Stimulated activated CD4-positive, alpha-beta T cell treated with anti-CD3 and anti-CD28 coated beads, TNF-alpha, amount 100 ng/mL, for 1 hour (primary cell): Measurements from ENCODE around the gene XRN2.

Experiments used
- DNase-seq, 3 donors: peaks; one replicate each; pipeline ENCODE4 v3.0.0-alpha.2; 2020; ENCODE audit warnings: low read depth in 3 of 3, low spot score in 1 of 3

Gene XRN2, protein sequence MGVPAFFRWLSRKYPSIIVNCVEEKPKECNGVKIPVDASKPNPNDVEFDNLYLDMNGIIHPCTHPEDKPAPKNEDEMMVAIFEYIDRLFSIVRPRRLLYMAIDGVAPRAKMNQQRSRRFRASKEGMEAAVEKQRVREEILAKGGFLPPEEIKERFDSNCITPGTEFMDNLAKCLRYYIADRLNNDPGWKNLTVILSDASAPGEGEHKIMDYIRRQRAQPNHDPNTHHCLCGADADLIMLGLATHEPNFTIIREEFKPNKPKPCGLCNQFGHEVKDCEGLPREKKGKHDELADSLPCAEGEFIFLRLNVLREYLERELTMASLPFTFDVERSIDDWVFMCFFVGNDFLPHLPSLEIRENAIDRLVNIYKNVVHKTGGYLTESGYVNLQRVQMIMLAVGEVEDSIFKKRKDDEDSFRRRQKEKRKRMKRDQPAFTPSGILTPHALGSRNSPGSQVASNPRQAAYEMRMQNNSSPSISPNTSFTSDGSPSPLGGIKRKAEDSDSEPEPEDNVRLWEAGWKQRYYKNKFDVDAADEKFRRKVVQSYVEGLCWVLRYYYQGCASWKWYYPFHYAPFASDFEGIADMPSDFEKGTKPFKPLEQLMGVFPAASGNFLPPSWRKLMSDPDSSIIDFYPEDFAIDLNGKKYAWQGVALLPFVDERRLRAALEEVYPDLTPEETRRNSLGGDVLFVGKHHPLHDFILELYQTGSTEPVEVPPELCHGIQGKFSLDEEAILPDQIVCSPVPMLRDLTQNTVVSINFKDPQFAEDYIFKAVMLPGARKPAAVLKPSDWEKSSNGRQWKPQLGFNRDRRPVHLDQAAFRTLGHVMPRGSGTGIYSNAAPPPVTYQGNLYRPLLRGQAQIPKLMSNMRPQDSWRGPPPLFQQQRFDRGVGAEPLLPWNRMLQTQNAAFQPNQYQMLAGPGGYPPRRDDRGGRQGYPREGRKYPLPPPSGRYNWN

DNA sequence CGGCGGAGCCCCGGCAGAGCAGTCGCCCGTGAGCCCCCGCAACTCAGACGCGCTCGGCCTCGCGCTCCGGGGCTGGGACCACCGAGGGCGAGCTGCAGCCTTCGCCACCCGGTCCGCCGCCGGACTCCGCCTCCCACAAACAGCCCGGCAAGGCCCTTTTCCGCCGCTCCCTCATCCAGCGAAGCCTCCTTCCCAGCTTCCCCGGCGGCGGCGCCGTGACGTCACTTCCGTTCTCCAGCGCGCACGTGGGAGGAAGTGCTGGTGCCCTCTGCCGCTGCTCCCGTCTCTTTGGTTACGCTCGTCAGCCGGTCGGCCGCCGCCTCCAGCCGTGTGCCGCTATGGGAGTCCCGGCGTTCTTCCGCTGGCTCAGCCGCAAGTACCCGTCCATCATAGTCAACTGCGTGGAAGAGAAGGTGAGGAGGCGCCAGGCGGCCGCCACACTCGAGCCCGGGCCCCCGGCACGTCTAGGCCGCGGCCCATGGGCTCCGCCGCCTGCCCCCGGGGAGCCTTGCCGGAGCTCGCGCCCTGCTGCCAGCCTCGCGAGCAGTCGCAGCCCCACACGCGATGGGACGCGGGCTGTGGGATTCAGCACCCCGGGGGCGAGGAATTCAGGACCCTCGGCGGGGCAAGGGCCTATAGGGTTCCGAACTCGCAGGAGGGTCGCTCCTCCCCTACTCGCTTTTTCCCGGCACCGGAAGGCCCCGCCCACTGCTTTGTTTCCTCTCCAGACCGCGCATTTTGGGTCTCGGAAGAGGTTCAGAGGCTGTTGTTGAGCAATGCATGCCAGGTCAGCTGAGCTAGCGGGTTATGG lies at the start of gene XRN2:
TSS of gene XRN2 (plus strand) at position 271 of the 811 bp plus-strand sequence. CDS start at position 339, 68 bp downstream.
- peak; percentile 75 to 95 (median 82) for DNase-seq

DNA sequence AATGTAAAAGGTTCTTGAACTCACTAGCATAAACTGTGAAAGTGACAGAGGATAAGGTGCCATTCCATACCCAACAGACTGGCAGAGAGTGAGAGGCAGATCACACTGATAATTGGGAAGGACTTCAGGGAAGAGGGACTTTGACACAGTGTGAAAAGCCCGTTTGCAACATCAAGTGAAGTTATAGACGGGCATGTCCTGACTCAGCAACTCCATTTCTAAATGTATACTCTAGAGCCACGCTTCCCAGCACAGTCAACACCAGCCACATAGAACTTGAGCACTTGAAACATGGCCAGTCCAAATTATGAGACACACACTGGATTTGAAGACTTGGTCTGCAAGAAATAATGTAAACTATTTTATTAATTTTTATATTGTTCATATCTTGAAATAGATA lies 45.9 kb upstream of the XRN2 start:
- DNase-seq: no peak

DNA sequence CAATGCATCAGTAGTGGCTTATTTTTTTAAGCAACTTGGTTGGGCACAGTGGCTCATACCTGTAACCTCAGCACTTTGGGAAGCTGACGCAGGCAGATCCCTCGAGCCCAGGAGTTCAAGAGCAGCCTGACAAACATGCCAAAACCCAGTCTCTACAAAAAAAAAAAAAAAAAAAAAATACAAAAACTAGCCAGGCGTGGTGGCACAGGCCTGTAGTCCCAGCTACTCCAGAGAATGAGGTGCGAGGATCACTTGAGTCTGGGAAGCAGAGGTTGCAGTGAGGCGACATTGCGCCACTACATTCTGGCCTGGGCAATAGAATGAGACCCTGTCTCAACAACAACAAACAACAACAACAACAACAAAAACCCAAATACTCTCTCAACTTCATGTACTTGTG lies 44.7 kb upstream of the XRN2 start:
- DNase-seq: no peak

DNA sequence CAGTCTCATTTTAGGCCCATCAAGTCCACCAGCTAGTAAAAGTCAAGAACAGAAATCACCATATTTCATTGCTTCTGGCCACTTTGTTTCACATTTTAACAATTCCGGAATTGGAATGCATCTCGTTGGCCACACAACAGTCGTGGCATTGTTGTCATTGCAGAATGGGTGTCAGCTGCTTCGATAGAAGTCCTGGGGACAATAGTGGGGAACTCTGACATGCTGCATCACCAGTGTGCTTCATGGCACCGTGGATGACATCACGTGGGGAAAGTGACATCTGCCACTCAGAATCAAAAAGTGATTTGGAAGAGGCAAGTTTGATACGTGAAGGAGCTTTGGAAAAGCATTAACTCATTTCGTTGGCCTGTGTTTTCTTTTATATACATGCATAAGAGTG lies 43.8 kb upstream of the XRN2 start:
- DNase-seq: no peak

DNA sequence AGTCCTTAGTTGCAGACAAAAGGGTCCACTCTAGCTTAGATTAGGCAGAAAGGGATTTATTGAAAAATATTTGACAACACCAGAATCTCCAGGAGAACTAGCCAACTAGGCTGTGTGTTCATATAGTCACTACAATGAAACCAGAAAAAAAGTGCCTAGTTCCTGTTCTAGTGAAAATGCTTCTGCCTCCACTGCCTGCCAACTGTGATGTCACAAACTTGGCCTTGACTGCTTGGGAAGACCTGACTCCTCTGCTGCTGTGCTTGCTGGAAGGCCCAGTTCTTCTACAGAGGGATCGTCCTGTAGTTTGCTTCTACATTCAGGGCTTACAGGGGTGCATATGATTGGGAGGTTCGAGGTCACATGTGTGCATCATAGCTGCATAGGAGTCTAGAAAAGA lies 40.3 kb upstream of the XRN2 start:
- no peak for DNase-seq

DNA sequence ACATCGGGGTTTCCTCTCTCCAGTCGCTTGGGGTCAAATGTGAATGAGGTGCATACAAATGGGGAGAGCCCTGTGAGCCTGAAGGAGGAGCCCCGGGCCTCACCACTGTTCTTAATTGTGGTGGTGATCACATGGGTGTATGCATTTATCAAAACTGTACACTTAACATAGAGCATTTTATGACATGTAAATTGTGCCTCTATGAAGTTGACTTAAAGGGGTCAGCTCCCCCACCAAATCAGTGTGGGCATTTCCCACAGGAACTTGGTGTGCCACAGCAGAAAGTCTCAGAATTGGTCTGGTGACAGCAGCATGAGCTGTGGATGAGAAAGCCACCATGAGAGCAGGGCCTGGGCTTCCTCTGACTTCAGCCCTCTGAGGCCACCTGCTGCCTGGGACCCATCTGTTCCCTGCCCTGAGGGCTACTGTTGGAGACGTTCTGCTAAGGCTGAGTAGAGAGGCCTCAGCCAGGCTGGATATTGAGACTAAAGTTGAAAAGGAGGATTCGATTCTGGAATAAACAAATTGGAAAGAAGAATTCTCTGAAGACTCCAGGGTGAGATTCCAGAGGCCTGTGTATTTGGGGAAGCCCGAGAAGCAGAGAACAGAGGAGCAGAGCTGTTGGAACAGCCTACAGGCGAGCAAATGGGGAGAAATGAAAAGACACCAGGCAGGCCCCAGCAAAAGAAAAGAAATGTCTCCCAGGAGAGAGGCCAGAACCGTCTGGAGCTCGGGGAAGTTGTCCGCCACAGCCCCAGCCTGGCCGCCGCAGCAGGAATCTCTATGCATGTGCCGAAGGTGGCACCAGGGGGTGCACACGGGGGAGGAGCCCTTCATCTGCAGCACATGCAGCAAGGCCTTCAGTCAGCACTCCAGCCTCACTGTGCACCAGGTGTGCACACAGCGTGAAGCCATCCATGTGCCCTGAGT lies 37.6 kb upstream of the XRN2 start:
- no peak for DNase-seq

DNA sequence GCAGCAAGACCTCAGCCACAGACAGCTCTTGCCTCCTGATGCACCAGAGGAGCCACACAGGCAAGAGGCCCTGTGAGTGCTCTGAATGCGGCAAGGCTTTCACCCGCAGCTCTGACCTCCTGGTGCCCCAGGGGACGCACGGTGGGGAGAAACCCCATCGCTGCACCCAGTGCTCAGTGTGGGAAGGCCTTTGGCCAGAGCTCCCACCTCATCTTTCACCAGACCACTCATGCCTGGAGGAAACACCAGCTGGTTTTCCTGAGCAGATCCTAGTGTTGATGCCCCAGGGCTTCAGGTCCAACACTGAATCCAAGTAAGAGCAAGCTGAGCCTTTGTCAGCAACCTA lies 37.0 kb upstream of the XRN2 start:
- DNase-seq: no peak

DNA sequence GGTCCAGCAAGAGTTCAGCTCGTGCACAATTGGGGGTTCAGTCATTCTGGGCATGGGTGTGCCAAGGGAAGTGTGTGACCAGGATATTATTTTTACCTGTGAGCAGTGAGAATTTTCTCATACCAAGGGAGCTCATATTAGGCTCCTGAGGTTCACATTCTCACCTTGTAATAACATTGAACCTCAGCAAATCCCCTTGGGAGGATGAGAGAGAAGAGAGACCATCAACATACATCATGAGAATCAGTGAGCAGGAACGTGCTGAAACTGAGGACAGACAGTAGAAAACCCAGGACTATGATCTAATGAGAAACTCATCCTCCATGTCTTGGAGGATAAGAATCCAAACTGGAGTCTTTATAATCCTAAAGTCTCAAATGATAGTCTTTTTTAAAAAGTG lies 33.4 kb upstream of the XRN2 start:
- DNase-seq: no peak

DNA sequence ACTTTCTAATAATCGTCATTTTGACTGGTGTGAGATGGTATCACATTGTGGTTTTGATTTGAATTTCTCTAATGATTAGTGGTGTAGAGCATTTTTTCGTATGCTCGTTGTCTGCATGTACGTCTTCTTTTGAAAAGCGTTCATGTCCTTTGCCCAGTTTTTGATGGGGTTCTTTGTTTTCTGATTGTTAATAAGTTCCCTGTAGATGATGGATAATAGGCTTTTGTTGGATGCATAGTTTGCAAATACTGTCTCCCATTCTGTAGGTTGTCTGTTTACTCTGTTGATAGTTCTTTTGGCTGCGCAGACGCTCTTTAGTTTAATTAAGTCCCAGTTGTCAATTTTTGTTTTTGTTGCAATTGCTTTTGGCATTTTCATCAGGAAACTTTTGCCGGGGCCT lies 32.3 kb upstream of the XRN2 start:
- DNase-seq: no peak

DNA sequence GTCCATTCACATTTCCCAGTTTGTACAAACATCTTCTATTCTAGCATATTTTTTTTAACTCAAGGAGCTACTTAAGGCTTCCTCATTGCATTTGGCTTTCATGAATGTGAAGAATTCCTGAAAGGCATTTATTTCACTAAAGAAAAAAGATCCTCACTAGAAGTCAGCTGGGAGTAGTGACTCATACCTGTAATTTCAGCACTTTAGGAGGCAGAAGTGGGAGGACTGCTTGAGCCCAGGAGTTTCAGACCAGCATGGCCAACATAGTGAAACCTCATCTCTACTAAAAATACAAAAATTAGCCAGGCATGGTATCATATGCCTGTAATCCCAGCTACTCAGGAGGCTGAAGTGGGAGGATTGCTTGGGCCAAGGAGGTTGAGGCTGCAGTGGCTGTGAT lies 30.9 kb upstream of the XRN2 start:
- DNase-seq: no peak

DNA sequence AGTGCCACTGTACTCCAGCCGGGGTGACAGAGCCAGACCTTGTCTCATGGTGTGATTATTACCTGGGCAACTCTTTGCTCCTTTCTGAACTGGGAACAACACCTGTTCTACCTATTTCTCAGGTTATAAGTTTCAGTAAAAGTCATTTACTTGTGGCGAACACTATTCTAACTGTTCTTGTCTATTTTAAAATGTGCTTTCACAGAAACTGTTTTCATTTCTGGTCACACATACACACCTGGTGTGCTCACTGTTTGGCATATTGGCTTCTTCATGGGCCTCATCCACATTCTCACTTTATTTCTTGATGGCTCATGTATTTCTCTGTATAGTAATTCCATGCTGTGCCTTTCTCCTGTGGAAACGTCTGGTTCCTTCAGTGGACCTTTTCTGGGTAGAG lies 30.5 kb upstream of the XRN2 start:
- DNase-seq: no peak

DNA sequence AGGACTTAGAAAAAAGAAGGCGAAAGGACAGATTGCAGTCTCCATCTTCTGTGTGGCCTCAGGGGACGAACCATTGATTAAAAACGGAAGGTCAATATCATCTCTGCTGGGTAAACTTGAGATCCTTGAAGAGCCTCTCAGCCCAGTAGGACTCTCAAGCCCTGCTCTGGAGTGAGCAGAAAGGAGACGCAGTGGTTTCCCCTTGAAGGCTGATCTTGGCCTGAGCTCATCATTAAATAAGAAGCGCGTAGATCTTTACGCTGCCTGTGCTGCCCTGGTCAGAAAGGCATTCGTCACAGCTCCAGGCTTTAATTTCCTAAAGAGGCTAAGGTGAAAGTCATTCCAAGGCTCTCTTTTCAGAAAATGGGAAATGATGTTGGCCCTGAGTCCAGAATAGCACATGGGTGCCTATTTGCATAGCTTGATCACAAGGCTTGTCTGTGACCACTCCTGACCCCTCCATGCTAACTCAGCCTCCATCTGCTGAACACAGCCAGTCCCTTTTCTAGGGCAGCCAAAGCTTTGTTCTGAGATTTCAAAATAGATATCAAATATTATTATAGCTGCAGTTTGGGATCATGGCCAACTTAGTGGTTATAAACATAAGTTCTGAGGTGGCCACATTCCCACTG lies 29.3 kb upstream of the XRN2 start:
- no peak for DNase-seq

DNA sequence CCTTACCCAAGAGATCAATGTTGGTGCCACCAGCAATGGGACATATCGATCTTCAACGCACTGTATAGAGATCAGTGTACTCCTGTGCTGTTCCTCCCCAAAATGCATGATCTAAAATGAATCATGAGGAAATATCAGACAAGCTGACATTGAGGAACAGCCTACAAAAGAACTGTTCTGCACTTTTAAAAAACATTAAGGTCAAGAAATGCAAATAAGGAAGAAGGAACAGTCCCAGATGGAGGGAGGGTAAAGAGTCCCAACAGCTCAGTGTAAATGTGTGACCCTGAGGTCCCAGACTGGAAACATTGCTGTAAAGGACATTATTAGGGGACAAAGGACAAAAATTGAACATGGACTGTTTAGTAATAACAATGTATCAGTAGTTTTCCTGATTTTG lies 24.3 kb upstream of the XRN2 start:
- no peak for DNase-seq

DNA sequence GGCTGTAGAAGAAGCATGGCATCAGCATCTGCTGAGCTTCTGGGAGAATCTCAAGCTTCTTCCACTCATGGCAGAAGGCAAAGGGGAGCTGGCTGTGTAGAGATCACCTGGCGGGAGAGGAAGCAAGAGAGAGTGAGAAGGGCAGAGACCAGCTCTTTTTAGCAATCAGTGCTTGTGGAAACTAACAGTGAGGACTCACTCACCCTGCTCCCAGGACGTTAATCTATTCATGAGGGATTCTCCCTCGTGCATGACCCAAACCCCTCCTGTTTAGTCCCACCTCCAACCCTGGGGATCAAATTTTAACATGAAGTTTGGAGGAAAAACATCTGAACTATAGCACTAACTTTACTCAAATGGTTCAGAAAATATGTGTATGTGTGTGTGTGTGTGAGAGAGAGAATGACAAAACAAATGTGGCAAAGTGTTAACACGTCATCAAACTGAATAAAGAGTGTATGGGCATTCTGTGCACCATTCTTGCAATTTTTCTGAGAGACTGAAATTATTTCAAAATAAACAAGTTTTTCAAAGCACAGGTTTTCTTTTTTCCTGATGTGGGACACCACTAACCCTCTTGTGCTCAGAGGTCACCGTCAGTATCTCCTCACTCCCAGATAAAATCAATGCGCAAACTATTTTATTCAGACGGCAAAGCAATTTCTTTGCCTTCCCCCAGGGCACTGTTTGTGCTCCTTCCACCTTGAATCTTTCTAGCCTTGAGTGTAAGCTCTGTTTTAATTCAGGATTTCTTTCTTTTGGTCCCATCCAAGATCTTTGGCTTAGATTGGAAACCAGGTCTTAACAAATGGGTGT lies 23.2 kb upstream of the XRN2 start:
- DNase-seq: no peak

DNA sequence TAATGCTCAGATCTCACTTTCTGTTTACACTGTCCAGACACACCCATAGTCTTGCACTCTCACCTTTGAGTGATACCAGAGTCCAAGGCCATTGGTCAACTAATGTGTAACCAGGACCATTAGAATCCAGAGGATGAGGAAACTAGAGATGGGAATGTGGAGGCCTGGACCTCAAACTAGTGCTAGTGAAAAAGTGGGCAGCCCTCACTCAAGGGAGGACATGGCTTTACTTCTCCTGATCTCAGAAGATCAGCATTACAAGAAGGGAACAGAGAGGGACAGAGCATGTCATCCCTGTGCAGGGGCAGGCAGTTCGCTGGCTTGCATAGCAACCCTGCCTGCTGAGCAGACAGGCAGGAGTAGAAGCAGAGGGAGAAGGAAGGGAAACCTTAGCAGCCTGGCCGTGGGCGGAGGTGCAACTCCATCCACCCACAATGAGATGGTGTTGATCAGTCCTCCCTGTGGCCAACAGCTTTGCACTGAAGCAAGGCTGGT lies 22.6 kb upstream of the XRN2 start:
- DNase-seq: no peak

DNA sequence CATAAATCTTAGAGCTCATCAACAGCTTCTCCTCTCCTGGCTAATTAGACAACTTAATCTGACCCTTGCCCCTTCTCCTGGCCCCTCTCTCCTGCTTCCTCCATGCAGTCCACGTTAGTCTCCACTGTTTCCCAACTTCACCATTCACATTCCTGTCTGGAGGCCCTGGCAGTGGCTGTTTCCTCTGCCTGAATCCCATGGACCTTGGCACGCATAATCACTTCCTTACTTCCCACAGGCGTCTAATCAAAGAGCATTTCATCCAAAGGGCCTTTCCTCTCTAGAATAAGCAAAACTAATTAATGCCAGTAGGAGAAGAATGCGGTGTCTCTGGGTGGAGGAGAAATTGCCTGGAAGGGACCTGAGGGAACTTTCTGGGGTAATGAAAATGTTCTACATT lies 16.4 kb upstream of the XRN2 start:
- DNase-seq: no peak

DNA sequence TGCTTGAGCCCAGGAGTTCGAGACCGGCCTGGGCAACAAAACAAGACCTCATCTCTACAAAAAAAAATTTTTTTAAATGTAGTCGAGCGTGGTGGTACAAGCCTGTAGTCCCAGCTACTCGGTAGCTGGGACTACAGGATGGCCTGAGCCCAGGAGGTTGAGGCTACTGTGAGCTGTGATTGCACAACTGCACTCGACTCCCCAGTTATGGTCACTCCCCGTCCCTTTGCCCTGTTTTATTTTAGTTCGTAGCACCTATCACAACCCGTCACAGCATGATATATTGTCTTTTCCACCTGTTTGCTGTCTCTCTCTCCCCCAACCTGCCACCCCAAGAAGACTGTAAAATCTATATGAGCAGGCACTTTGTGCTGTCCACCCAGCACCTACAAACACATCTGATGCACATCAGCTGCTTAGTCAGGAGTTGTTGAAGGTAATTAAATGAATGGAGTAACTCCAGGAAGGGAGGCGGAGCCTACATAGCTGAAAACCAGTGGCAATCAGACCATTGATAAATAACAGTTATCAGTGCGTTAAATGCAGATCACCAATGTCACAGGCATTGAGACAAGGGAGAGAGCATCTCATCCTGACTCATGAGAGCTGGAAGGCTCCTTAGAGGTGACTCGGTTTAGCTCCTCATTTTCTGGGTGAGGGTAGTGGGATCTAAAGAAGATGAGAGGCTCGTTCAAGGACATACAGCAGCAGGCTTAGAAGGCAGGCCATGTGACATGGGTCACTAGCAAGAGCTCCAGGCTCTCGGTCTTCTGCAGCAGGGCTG lies 14.4 kb upstream of the XRN2 start:
- no peak for DNase-seq

DNA sequence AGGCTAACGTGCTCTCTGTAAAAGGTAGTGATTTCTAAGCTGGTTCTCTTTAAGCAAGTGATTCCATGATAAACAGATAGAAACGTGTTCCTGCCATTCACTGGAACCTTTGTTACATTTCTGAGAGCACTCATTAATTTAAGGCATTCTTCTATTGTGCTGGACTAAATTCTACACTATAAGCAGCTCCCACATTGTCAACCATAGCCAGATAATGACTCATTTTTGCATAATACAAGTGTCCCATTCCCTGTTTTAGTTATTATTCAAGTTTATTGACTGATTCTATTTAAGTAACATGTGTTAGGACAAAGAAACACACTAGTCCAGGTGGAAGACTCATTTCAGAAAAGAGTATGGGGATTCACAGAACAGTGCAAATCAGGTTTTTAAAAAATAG lies 13.5 kb upstream of the XRN2 start:
- DNase-seq: no peak
